Liver (tissue), 3 donors: Measurements from ENCODE around the gene IGF2.

Source experiments
- ATF3 ChIP-seq: IDR thresholded peaks from 2 replicates; pipeline ENCODE4 v1.6.1; 2016; ENCODE audit warnings: antibody characterized with exemption
- CTCF ChIP-seq: fragments of 150-350 bp; IDR thresholded peaks from 2 replicates; pipeline ENCODE4 v1.5.1; 2017; ENCODE audit warnings: improper control_type of control experiment, low read depth, low read length; ENCODE audit not compliant: missing input control
- RAD21 ChIP-seq, 2 donors: IDR thresholded peaks; 2 replicates each; pipeline ENCODE4 v1.6.1; 2016; ENCODE audit warnings: antibody characterized with exemption in 2 of 2, mild to moderate bottlenecking in 2 of 2
- TAF1 ChIP-seq: conservative IDR thresholded peaks from 2 replicates; pipeline ENCODE4 v1.6.1; 2016; ENCODE audit warnings: antibody characterized with exemption, mild to moderate bottlenecking
- ZBTB33 ChIP-seq: IDR thresholded peaks from 2 replicates; pipeline ENCODE4 v1.6.1; 2016; ENCODE audit warnings: antibody characterized with exemption
- donor health status: healthy.
- donor health status: healthy.

- TF ChIP-seq CTCF, result no peak
- no peak for TF ChIP-seq RAD21 (IDR thresholded peaks at IDR 0.05)
- TF ChIP-seq ZBTB33, result no peak
- TF ChIP-seq TAF1, result no peak
- TF ChIP-seq ATF3, result no peak
Measured at GRCh38 chr11:2089536-2090165, 49.5 kb downstream of the IGF2 start.
